GM23248 (cell line): ENCODE results near the gene MEF2B.

Experiments used
- EZH2 ChIP-seq: fragments of 200-600 bp; sonication (generic); IDR thresholded peaks from 2 replicates; pipeline ENCODE4 v1.6.1; 2018; ENCODE audit warnings: antibody characterized with exemption, mild to moderate bottlenecking; ENCODE audit not compliant: insufficient read depth, poor library complexity, severe bottlenecking
- EZH2phosphoT487 ChIP-seq: fragments of 200-600 bp; sonication (generic); IDR thresholded peaks from 2 replicates; pipeline ENCODE4 v1.6.1; 2018; ENCODE audit warnings: antibody characterized with exemption, moderate library complexity, mild to moderate bottlenecking, low read depth; ENCODE audit not compliant: insufficient read depth

GRCh38 chr19:19106056-19106551 is 64.0 kb downstream of the MEF2B start:
- TF ChIP-seq EZH2 (no peak), EZH2phosphoT487 (no peak)
